Heart left ventricle (tissue), 13 donors: ENCODE data around the gene ETV7.

Experiments used
- CTCF ChIP-seq, 12 donors: fragments of 200-600 bp; sonication (generic) in 4 of 12; IDR thresholded peaks; one replicate each; pipeline versions ENCODE4 v1.5.0 to v1.8.0; 2018 to 2022; ENCODE audit warnings: antibody characterized with exemption in 12 of 12, mild to moderate bottlenecking in 5 of 12
- POLR2A ChIP-seq, 2 donors: fragments of 450-650 bp; IDR thresholded peaks; one replicate each; pipeline ENCODE4 v1.6.1; 2017; ENCODE audit warnings: antibody characterized with exemption in 2 of 2, mild to moderate bottlenecking in 2 of 2, moderate library complexity in 2 of 2
- donor health status: ischemic (EF 13 %, LVEDD 7.1; RV severe dilation, severe dysfunction).
- donor health status: DM: no; HTN: yes; CAD: no.
- donor health status: DM: no; HTN: no; CAD: no.
- donor health status: ischemic (EF 25% LVEDD 6.9; RV normal size, moderate dysfunction).
- donor health status: ischemic (EF 25% LVEDD 5.7; RV mildly dilated, moderate dysfunction).
- donor health status: ischemic (EF 35%, LVEDD 5.7; RV mildly dilated, moderate dysfunction).
- donor health status: nonischemic (EF 11% LVEDD 7.7; RV severe dilation, severe dysfunction).
- donor health status: DM: yes; HTN: yes; CAD: no.
- donor health status: PGD.
- donor health status: ischemic (EF 29% LVEDD 5.4; RV normal size, mild dysfunction).
- donor health status: nonischemic (EF 23%, LVEDD 6.1; RV moderate dilation, normal function).

- TF ChIP-seq POLR2A (IDR thresholded peaks at IDR 0.05) (no peak), CTCF (IDR thresholded peaks at IDR 0.05) (no peak)
These were observed 44.7 kb upstream of the ETV7 start for GRCh38 chr6:36432151-36432671.
